HG03095 (cell line): ENCODE results near the gene LTB.

Source experiments
- ATAC-seq: cut with Tn5 transposase; IDR thresholded peaks from one replicate; pipeline ENCODE4 v1.9.1; 2021; ENCODE audit warnings: moderate library complexity; ENCODE audit not compliant: unreplicated experiment

The LTB gene

GRCh38 chr6:31576897-31577578, 5.2 kb downstream of the LTB start:
- ATAC-seq, result no peak

- ATAC-seq, result no peak
These were observed 6.1 kb downstream of the LTB start for GRCh38 chr6:31575952-31576685.

- no peak for ATAC-seq
These were observed 6.8 kb downstream of the LTB start, which contains the start of gene TNF for GRCh38 chr6:31575335-31575901. TNF (plus strand) TSS chr6:31575565; CDS start chr6:31575742, 177 bp downstream.

- no peak for ATAC-seq
These were observed 7.8 kb downstream of the LTB start for GRCh38 chr6:31574106-31575061.

- no peak for ATAC-seq
These were observed 8.8 kb downstream of the LTB start for GRCh38 chr6:31573239-31574105.

GRCh38 chr6:31572041-31572911, 9.9 kb downstream of the LTB start, which contains the start of gene LTA:
LTA (plus strand) TSS chr6:31572289; CDS start chr6:31572743, 454 bp downstream.
- peak; percentile 35 for ATAC-seq

GRCh38 chr6:31569861-31570536, 12.2 kb downstream of the LTB start:
- no peak for ATAC-seq

GRCh38 chr6:31568537-31568961, 13.7 kb downstream of the LTB start:
- peak; percentile 39 for ATAC-seq

- no peak for ATAC-seq
These were observed 14.5 kb downstream of the LTB start for GRCh38 chr6:31567531-31568370.

GRCh38 chr6:31560697-31561058, 21.5 kb downstream of the LTB start:
- ATAC-seq, result no peak

- peak; percentile 49 for ATAC-seq
These were observed 22.1 kb downstream of the LTB start for GRCh38 chr6:31559958-31560696.

- ATAC-seq, result no peak
These were observed 22.6 kb downstream of the LTB start for GRCh38 chr6:31559606-31559957.

- ATAC-seq, result no peak
These were observed 23.4 kb downstream of the LTB start for GRCh38 chr6:31558631-31559500.

GRCh38 chr6:31558318-31558625, 24.0 kb downstream of the LTB start:
- ATAC-seq, result no peak

GRCh38 chr6:31557443-31558317, 24.5 kb downstream of the LTB start:
- ATAC-seq, result no peak
